Tibial nerve (tissue), 4 donors: ENCODE results near the gene TMEM132D. TPM values are rescaled to one million over a fixed set of nuclear protein-coding genes. Genes with fewer than 3 reads are reported as not detected.

Experiments
- DNase-seq, 2 donors: peaks; one replicate each; pipeline ENCODE4 v3.0.0-alpha.2; 2019; ENCODE audit warnings: low spot score in 2 of 2
- H3K27ac ChIP-seq, 4 donors: fragments of 200-600 bp; sonication (generic) in 3 of 4; one replicate each; pipeline ENCODE4 v1.5.1; 2017 to 2019; ENCODE audit warnings: mild to moderate bottlenecking in 1 of 4
- H3K27me3 ChIP-seq, 2 donors: fragments of 200-600 bp; sonication (generic) in 1 of 2; one replicate each; pipeline versions ENCODE4 v1.5.1 to v1.6.0; 2017 to 2019
- H3K36me3 ChIP-seq, 3 donors: fragments of 200-600 bp; sonication (generic); one replicate each; pipeline ENCODE4 v1.5.1; 2018 to 2019
- H3K4me1 ChIP-seq, 4 donors: fragments of 200-600 bp; sonication (generic) in 3 of 4; one replicate each; pipeline ENCODE4 v1.5.1; 2017 to 2019
- H3K4me3 ChIP-seq, 4 donors: fragments of 200-600 bp; sonication (generic) in 3 of 4; one replicate each; pipeline ENCODE4 v1.5.1; 2017 to 2019; ENCODE audit warnings: mild to moderate bottlenecking in 1 of 4, moderate library complexity in 1 of 4
- H3K9me3 ChIP-seq, 4 donors: fragments of 200-600 bp; sonication (generic) in 3 of 4; one replicate each; pipeline ENCODE4 v1.5.1; 2017 to 2019
- CTCF ChIP-seq, 5 experiments: fragments of 200-600 bp in 3 of 5; fragments of 450-650 bp in 2 of 5; sonication (generic) in 3 of 5; IDR thresholded peaks; one replicate each; pipeline ENCODE4 v1.5.1; 2016 to 2019; ENCODE audit warnings: antibody characterized with exemption in 5 of 5, mild to moderate bottlenecking in 3 of 5, moderate library complexity in 2 of 5
- EP300 ChIP-seq, 2 donors: sonication (generic); formaldehyde crosslinking; IDR thresholded peaks; one replicate each; pipeline ENCODE4 v1.6.1; 2017; ENCODE audit warnings: antibody characterized with exemption in 2 of 2, mild to moderate bottlenecking in 1 of 2
- POLR2A ChIP-seq, 2 donors: fragments of 450-650 bp; IDR thresholded peaks; one replicate each; pipeline ENCODE4 v1.6.1; 2017; ENCODE audit warnings: antibody characterized with exemption in 2 of 2, mild to moderate bottlenecking in 2 of 2, moderate library complexity in 2 of 2
- WGBS, 2 donors: methylation state at CpG; one replicate each; pipeline ENCODE4 v1.1.5; 2018; 5-methylcytosine and 5-hydroxymethylcytosine counted together
- total RNA-seq, 4 donors: library from RNA; depleted of rRNA; stranded (reverse); fragments of >200 nt; gene quantifications; one replicate each; pipeline ENCODE4 v1.1.0, GENCODE V29; 2016

The TMEM132D gene
- total RNA-seq, 4 donors from 2014 or later = under 0.01 to 0.21 TPM; not detected in 2

- H3K9me3 ChIP-seq = peaks cover 0 to 7% (median 0%) of the 10 kb centered on the region in 4 donors
- H3K4me3 ChIP-seq = no peak overlapping the region
- no peaks in the 10 kb centered on the region for H3K36me3 ChIP-seq
- no peak overlapping the region for H3K27ac ChIP-seq
- H3K4me1 ChIP-seq = no peaks in the 10 kb centered on the region
- H3K27me3 ChIP-seq = no peaks in the 10 kb centered on the region
- TF ChIP-seq POLR2A (IDR thresholded peaks at IDR 0.05) (no peak), CTCF (IDR thresholded peaks at IDR 0.05) (no peak), EP300 (IDR thresholded peaks at IDR 0.05) (no peak)
- no peak for DNase-seq
- 43 to 52% methylated on average over 6 of the region's 6 CpGs for WGBS, 2 donors
Observed at GRCh38 chr12:129202109-129202814, 701.6 kb downstream of the TMEM132D start.

GRCh38 chr12:129201029-129201428 lies 702.8 kb downstream of the TMEM132D start:
- Histone ChIP-seq H3K9me3 (peaks cover 0 to 7% (median 0%) of the 10 kb centered on the region in 4 donors), H3K4me1 (no peaks in the 10 kb centered on the region), H3K27me3 (no peaks in the 10 kb centered on the region), H3K4me3 (no peak overlapping the region), H3K36me3 (no peaks in the 10 kb centered on the region), H3K27ac (no peak overlapping the region)
- no peak for DNase-seq
- TF ChIP-seq EP300 (IDR thresholded peaks at IDR 0.05) (no peak), CTCF (IDR thresholded peaks at IDR 0.05) (no peak), POLR2A (IDR thresholded peaks at IDR 0.05) (no peak)
- WGBS, 2 donors = 64 to 77% methylated on average over 2 of the region's 2 CpGs

GRCh38 chr12:129200576-129200975 lies 703.2 kb downstream of the TMEM132D start:
- no peaks in the 10 kb centered on the region for H3K27me3 ChIP-seq
- H3K36me3 ChIP-seq = no peaks in the 10 kb centered on the region
- no peak overlapping the region for H3K4me3 ChIP-seq
- H3K4me1 ChIP-seq = no peaks in the 10 kb centered on the region
- 59 to 66% methylated on average over 8 of the region's 8 CpGs for WGBS, 2 donors
- H3K9me3 ChIP-seq = peaks cover 0 to 7% (median 0%) of the 10 kb centered on the region in 4 donors
- TF ChIP-seq EP300 (IDR thresholded peaks at IDR 0.05) (no peak), CTCF (IDR thresholded peaks at IDR 0.05) (no peak), POLR2A (IDR thresholded peaks at IDR 0.05) (no peak)
- H3K27ac ChIP-seq = no peak overlapping the region
- no peak for DNase-seq

GRCh38 chr12:129196927-129197326 lies 706.9 kb downstream of the TMEM132D start:
- Histone ChIP-seq H3K27me3 (no peaks in the 10 kb centered on the region), H3K36me3 (no peaks in the 10 kb centered on the region), H3K9me3 (peaks cover 0 to 30% (median 3%) of the 10 kb centered on the region in 4 donors), H3K4me3 (no peak overlapping the region), H3K27ac (no peak overlapping the region), H3K4me1 (no peaks in the 10 kb centered on the region)
- no peak for DNase-seq
- WGBS, 2 donors = 84 to 85% methylated on average over 3 of the region's 3 CpGs
- no peak for TF ChIP-seq EP300 (IDR thresholded peaks at IDR 0.05)
- no peak for TF ChIP-seq POLR2A (IDR thresholded peaks at IDR 0.05)
- no peak for TF ChIP-seq CTCF (IDR thresholded peaks at IDR 0.05)

GRCh38 chr12:129195081-129195480 lies 708.7 kb downstream of the TMEM132D start:
- 87 to 88% methylated on average over 2 of the region's 2 CpGs for WGBS, 2 donors
- no peak overlapping the region for H3K4me3 ChIP-seq
- TF ChIP-seq CTCF (IDR thresholded peaks at IDR 0.05) (no peak), POLR2A (IDR thresholded peaks at IDR 0.05) (no peak), EP300 (IDR thresholded peaks at IDR 0.05) (no peak)
- H3K9me3 ChIP-seq = peaks cover 0 to 37% (median 3%) of the 10 kb centered on the region in 4 donors
- H3K4me1 ChIP-seq = no peaks in the 10 kb centered on the region
- no peak for DNase-seq
- H3K27me3 ChIP-seq = no peaks in the 10 kb centered on the region
- H3K36me3 ChIP-seq = no peaks in the 10 kb centered on the region
- no peak overlapping the region for H3K27ac ChIP-seq
